PC-9 (cell line): ENCODE measurements around the gene SFN. TPM values are rescaled to one million over a fixed set of nuclear protein-coding genes. Genes with fewer than 3 reads are reported as not detected.
"Not testable (repeated sequence)": the region's sequence is repeated elsewhere in the genome, so short reads cannot be mapped to it uniquely, and the experiment has no call there.

Experiments
- BruUV-seq: library from RNA; stranded (reverse); fragments of 400-500 nt; replicated peaks from 2 replicates; lab custom pipeline; 2021; lab: Mats Ljungman, UMichigan
- CTCF ChIA-PET: fragments of 300-600 bp; sonication (Branson Sonifier 250); formaldehyde crosslinking; loops from one replicate; lab custom pipeline; 2022; ENCODE audit warnings: antibody characterized with exemption; lab: Charles Lee
- POLR2A ChIA-PET: fragments of 300-600 bp; sonication (Branson Sonifier 250); formaldehyde crosslinking; loops from one replicate; lab custom pipeline; 2022; ENCODE audit warnings: antibody characterized with exemption; ENCODE audit not compliant: unreplicated experiment; lab: Charles Lee
- DNase-seq, 2 experiments: peaks; one replicate each; pipeline versions ENCODE4 v3.0.0 to v3.0.0-alpha.2; 2015 to 2022; ENCODE audit warnings: mixed read lengths in 1 of 2
- H2AFZ ChIP-seq: fragments of 200-600 bp; sonication (generic); 2 replicates; pipeline ENCODE4 v1.8.1; 2017; ENCODE audit warnings: antibody characterized with exemption
- H3F3A ChIP-seq: fragments of 200-600 bp; sonication (generic); 2 replicates; pipeline ENCODE4 v1.8.1; 2017; ENCODE audit warnings: antibody characterized with exemption, mild to moderate bottlenecking, low read depth; ENCODE audit not compliant: insufficient read depth
- H3K27ac ChIP-seq: fragments of 200-600 bp; sonication (generic); 2 replicates; pipeline ENCODE4 v1.6.1; 2016; ENCODE audit warnings: mixed run types
- H3K27me3 ChIP-seq: fragments of 200-600 bp; sonication (generic); 2 replicates; pipeline ENCODE4 v1.6.1; 2016; ENCODE audit warnings: low read depth, mixed run types; ENCODE audit not compliant: insufficient read depth
- H3K36me3 ChIP-seq: fragments of 200-600 bp; sonication (generic); 2 replicates; pipeline ENCODE4 v1.6.1; 2016; ENCODE audit warnings: low read depth, mixed run types
- H3K4me1 ChIP-seq: fragments of 200-600 bp; sonication (generic); replicated peaks from 2 replicates; pipeline ENCODE4 v1.6.1; 2016; ENCODE audit warnings: mixed run types; ENCODE audit not compliant: insufficient read depth
- H3K4me2 ChIP-seq: fragments of 200-600 bp; sonication (generic); 2 replicates; pipeline ENCODE4 v1.6.1; 2017; ENCODE audit warnings: mixed run types
- H3K4me3 ChIP-seq: fragments of 200-600 bp; sonication (generic); 2 replicates; pipeline ENCODE4 v1.6.1; 2016; ENCODE audit warnings: mixed run types
- H3K79me2 ChIP-seq: fragments of 200-600 bp; sonication (generic); 2 replicates; pipeline ENCODE4 v1.6.1; 2017; ENCODE audit warnings: low read depth, mixed run types
- H3K9me2 ChIP-seq: fragments of 200-600 bp; sonication (generic); 2 replicates; pipeline ENCODE4 v1.8.1; 2017; ENCODE audit warnings: mild to moderate bottlenecking; ENCODE audit not compliant: insufficient read depth
- H3K9me3 ChIP-seq: fragments of 200-600 bp; sonication (generic); 2 replicates; pipeline ENCODE4 v1.8.1; 2016; ENCODE audit warnings: low read depth; ENCODE audit not compliant: insufficient read depth
- H4K20me1 ChIP-seq: fragments of 200-600 bp; sonication (generic); 2 replicates; pipeline ENCODE4 v1.8.1; 2017; ENCODE audit not compliant: insufficient read depth
- CTCF ChIP-seq: fragments of 200-600 bp; sonication (generic); conservative IDR thresholded peaks from 2 replicates; pipeline ENCODE4 v1.6.1; 2017; ENCODE audit warnings: mixed run types, antibody characterized with exemption, mild to moderate bottlenecking, moderate library complexity
- EZH2 ChIP-seq: fragments of 200-600 bp; sonication (generic); IDR thresholded peaks from 2 replicates; pipeline ENCODE4 v1.8.0; 2017; ENCODE audit warnings: antibody characterized with exemption, low read depth
- intact Hi-C: fragments of 100-400 bp; cut with micrococcal nuclease; formaldehyde crosslinking; loops from one replicate; pipeline ENCODE4 v1.10.0; 2022; ENCODE audit not compliant: unreplicated experiment
- total RNA-seq: library from RNA; stranded (reverse); gene quantifications from 2 replicates; pipeline ENCODE4 v1.2.3, GENCODE V29; 2021

SFN gene
- total RNA-seq, 1 experiment from 2014 or later: 326 TPM

- no peak overlapping the region for H2AFZ ChIP-seq
- H3K9me3 ChIP-seq: no peaks in the 10 kb centered on the region
- H3K4me2 ChIP-seq: no peak overlapping the region
- H3K36me3 ChIP-seq: no peaks in the 10 kb centered on the region
- no peak for DNase-seq
- ChIA-PET POLR2A (no interaction called here), CTCF (no interaction called here)
- H3K79me2 ChIP-seq: no peaks in the 10 kb centered on the region; the same call in 1 of the 2 replicates
- intact Hi-C loops: loop anchor here (5.0 kb wide), 1 partner anchor 32 kb away; no protein-coding TSS in a partner anchor
- no peaks in the 10 kb centered on the region for H3K27me3 ChIP-seq
- TF ChIP-seq EZH2 (no peak), CTCF (no peak)
- H3K4me1 ChIP-seq: peaks cover 29% of the 10 kb centered on the region
- H3K4me3 ChIP-seq: no peak overlapping the region
- no TSS peak for BruUV-seq
- no peaks in the 10 kb centered on the region for H3K9me2 ChIP-seq
- peaks cover 29% of the 10 kb centered on the region for H3F3A ChIP-seq
- H3K27ac ChIP-seq: no peak overlapping the region
- H4K20me1 ChIP-seq: no peaks in the 10 kb centered on the region
Measured at GRCh38 chr1:26844424-26845196, 18.3 kb upstream of the SFN start.

- Histone ChIP-seq H3K27ac (peak overlapping the region; percentile 100), H3K4me2 (peak overlapping the region; percentile 63), H3K4me1 (peaks cover 41% of the 10 kb centered on the region), H3F3A (peaks cover 51% of the 10 kb centered on the region)
- not testable (repeated sequence) for H2AFZ ChIP-seq, H4K20me1 ChIP-seq, H3K27me3 ChIP-seq, H3K79me2 ChIP-seq, H3K9me3 ChIP-seq, H3K4me3 ChIP-seq, H3K9me2 ChIP-seq, BruUV-seq, H3K36me3 ChIP-seq
- intact Hi-C loops: loop anchor here (2.0 to 5.0 kb wide), 2 partner anchors 36 to 47 kb away; no protein-coding TSS in a partner anchor
- POLR2A ChIA-PET: interaction anchor here (0.6 to 2.7 kb wide), 3 partner anchors 17 to 165 kb away, joined by 4 to 42 read pairs (median 5); partner anchors contain the start of gene TENT5B
- peak in 1 of 2 experiments; percentile 77 for DNase-seq
- CTCF ChIA-PET: interaction anchor here (3.5 kb wide), 1 partner anchor 12 kb away, joined by 18 read pairs; no protein-coding TSS in a partner anchor
Measured at GRCh38 chr1:26847826-26848225, 15.1 kb upstream of the SFN start.

GRCh38 chr1:26848499-26848898 lies 14.4 kb upstream of the SFN start:
- ChIA-PET CTCF (interaction anchor here (1.2 to 3.5 kb wide), 4 partner anchors 12 to 171 kb away, joined by 5 to 18 read pairs (median 8); no protein-coding TSS in a partner anchor), POLR2A (interaction anchor here (0.6 to 2.7 kb wide), 4 partner anchors 16 to 164 kb away, joined by 5 to 42 read pairs (median 7); partner anchors contain the start of gene TENT5B)
- TF ChIP-seq CTCF (no peak), EZH2 (no peak)
- H3K4me1 ChIP-seq: peaks cover 45% of the 10 kb centered on the region
- no peaks in the 10 kb centered on the region; the same call in 1 of the 2 replicates for H3K79me2 ChIP-seq
- H3K27me3 ChIP-seq: no peaks in the 10 kb centered on the region
- H3K36me3 ChIP-seq: 0 out of 2 replicates have a peak, but pooled peaks cover 4% of the 10 kb centered on the region
- no peaks in the 10 kb centered on the region for H3K9me2 ChIP-seq
- peaks cover 53% of the 10 kb centered on the region for H3F3A ChIP-seq
- H3K27ac ChIP-seq: peak overlapping the region; percentile 100
- intact Hi-C loops: loop anchor here (2.0 to 5.0 kb wide), 2 partner anchors 36 to 48 kb away; no protein-coding TSS in a partner anchor
- DNase-seq: no peak
- H2AFZ ChIP-seq: no peak overlapping the region
- peak overlapping the region; percentile 63 for H3K4me2 ChIP-seq
- H3K9me3 ChIP-seq: no peaks in the 10 kb centered on the region
- no peaks in the 10 kb centered on the region for H4K20me1 ChIP-seq
- H3K4me3 ChIP-seq: peak overlapping the region; percentile 0; the same call in 1 of the 2 replicates
- BruUV-seq: no TSS peak
